Right ventricle myocardium superior (tissue), 1 donor: ENCODE results near the gene AK4. TPM values are rescaled to one million over a fixed set of nuclear protein-coding genes. Genes with fewer than 3 reads are reported as not detected.
A peak's percentile ranks its signal among the peaks of the same experiment; 100 is the strongest.

Experiments
- ATAC-seq: fragments of 200-7000 bp; cut with Tn5 transposase; one replicate; pipeline ENCODE4 v1.9.1; 2020; ENCODE audit warnings: mild to moderate bottlenecking; ENCODE audit not compliant: poor library complexity
- DNase-seq: peaks from one replicate; pipeline ENCODE4 v3.0.0-alpha.2; 2020
- intact Hi-C: fragments of 100-400 bp; cut with DNase I; formaldehyde crosslinking; loops from one replicate; pipeline ENCODE4 v1.11.2; 2022
- total RNA-seq: library from RNA; stranded (reverse); fragmentation: NEBNext Ultra II Directional; extraction: Animal tissue kit (Norgen Biotek cat#: 25700); gene quantifications from one replicate; pipeline ENCODE4 v1.2.1, GENCODE V29; 2021
- donor health status: DM: no; HTN: yes; CAD: no; lungs with severe emphysema.

Gene AK4
- total RNA-seq, 1 donor from 2014 or later = 147 TPM

DNA sequence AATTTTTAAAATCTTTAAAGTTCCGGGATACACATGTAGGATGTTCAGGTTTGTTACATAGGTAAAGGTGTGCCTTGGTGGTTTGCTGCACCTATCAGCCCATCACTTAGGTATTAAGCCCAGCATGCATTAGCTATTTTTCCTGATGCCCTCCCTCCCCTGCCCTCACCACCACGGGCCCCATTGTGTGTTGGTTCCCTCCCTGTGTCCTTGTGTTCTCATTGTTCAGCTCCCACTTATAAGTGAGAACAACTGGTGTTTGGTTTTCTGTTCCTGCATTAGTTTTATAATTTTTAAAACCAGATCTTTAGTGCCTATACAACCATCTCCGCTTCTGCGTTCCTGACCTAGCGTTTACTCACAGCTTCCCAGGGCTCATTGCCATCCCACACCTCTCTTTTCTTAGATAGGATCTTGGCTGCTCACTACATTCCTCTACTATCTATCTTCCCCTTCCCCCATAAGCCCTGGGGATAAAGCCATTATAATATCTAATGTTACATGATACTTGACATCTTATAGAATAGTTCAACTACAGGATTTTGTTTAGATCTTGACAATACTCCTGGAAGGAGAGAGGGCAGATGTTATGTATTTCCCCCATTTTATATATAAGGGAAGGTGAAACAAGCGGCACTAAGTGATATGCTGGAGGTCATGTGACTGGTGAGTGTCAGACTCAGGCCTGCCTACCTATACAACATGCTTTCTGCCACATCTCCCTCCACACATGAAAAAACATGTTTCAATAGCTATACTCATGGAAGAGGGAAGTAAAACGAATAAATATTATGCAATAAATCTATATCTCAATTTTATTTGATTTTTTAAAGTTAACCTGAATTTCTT lies 109.1 kb downstream of the AK4 start:
- DNase-seq (no peak), ATAC-seq (no peak)
- intact Hi-C loops = no loop called here

DNA sequence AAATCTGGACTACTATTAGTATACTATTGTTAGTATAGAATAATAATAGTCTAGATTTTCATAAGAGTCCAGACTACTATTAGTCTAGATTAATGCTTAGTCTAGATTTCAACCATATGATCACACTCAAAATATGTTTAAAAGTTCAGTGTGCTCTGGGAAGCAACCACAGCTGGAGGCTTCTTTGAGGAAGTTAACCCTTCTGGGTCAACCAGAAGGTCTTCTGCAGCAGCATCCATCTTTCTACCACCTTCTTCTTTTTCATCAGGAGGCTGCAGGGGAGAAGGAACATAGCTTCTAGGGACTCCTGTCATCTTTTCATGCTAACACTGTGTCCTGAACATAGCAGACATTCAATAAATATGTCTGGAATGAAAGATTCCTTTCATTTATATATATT lies 110.1 kb downstream of the AK4 start:
- DNase-seq (no peak), ATAC-seq (no peak)
- intact Hi-C loops = no loop called here

DNA sequence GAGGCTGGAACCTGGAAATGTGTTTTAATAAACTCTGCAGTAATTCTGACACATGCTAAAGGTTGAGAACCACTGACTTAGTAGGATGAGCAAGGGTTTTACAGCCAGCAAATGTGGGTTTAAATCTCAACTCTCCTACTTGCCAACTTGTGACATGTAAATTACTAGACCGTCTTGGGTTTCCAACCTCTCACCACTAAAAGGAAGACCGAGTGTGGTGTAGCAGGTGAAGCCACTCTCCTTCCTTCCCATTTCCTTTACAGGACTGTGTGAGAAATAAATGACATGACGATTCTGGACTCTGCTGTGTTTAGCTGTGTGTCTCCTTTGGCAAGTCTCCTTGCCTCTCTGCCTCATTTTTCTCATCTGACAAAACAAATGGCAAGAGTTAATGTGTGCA lies 111.8 kb downstream of the AK4 start:
- intact Hi-C loops = no loop called here
- ATAC-seq (no peak), DNase-seq (no peak)

DNA sequence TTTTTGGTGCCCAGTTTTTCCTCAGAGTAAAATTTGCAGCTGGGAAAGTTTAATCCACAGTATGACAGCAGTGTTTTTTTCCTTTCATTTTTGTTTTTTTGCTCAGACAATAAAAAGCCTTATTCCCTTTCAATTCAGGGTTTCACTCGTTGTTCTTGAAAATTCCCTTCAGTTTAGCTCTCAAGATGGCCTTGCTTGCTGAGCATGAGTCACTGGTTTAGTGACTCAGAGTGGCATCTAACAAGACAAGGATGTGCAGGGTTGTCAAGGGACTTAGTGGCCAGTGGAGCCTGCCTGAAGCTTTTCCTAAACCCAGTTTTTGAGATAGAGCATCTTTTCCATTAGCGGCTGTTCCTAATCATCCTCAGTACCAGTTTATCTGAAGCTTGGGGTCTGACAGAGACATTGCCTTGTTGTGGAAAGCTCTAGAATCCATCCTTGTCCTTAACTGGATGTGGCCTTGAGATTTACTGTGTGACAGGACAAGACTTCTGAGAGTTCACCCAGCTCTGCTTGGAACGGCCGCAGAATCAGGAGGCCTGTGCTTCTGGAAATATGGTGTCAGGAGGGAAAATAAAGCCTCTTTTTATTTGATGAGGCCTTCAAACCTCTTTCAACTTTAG lies 113.0 kb downstream of the AK4 start:
- intact Hi-C loops = no loop called here
- ATAC-seq (no peak), DNase-seq (no peak)

DNA sequence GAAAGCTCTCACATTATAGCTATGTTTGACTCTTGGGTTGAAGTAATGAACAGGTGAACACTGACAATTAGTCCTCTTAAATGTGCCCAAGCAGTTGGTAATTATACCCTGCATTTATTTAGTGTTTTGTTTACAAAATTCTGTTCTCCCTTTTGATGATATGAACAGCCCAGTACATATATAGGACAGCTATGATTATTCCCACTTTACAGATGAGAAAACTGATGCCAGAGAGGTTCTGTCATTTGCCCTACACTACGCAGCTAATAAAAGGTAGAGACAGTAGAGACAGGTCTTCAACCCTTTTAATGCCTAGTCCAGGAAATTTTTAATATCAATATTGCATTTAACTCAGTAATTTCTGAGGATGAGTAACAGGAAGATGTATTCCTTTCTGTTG lies 115.3 kb downstream of the AK4 start:
- no peak for DNase-seq
- no peak for ATAC-seq
- intact Hi-C loops = no loop called here

- peak; percentile 69 for ATAC-seq
Measured at GRCh38 chr1:65264197-65264929, 116.4 kb downstream of the AK4 start.

DNA sequence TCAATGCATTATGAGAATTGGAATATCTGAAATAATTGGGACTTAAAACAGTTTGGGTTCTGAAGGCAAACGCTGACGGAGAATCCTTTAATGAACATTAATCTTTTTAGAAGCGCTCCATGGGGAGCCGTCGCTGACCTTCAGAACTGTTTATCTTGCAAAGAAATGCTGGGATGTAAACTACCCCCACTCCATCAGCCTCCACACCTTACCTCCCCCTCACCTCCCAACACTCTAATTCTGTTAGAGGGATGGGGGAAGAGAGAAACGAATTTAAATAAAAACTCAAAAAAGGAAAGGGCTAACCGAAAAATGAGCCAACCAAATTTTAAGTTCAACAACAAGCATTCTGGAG lies 117.3 kb downstream of the AK4 start:
- intact Hi-C loops = no loop called here
- ATAC-seq = no peak

More at GRCh38 chr1:65264197-65264929, 116.4 kb downstream of the AK4 start:
- DNase-seq = no peak
- intact Hi-C loops = no loop called here

GRCh38 chr1:65265651-65266351 lies 117.8 kb downstream of the AK4 start:
- peak; percentile 96 for ATAC-seq
- peak; percentile 60 for DNase-seq
- intact Hi-C loops = no loop called here

More for the DNA sequence above, 117.3 kb downstream of the AK4 start:
- no peak for DNase-seq

DNA sequence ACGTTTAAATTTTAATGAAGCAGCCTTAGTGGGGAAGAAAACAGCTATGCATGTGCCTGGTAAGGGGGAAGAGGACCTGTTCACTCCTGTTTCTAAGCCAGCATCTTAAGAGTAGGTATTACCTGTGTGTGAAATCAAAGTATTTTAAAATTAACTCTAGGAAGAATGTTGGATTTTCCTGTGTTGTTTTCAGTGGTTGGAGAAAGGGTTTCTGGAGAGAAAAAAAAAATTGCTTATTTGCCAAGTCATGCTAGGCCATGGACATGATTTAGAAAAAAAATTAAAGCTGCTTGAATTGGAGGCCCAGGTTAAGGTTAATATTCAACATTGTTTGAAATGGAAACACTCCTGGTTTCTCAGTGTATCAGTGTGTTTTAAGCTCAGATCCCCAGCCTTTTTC lies 118.5 kb downstream of the AK4 start:
- no peak for DNase-seq
- no peak for ATAC-seq
- intact Hi-C loops = no loop called here

DNA sequence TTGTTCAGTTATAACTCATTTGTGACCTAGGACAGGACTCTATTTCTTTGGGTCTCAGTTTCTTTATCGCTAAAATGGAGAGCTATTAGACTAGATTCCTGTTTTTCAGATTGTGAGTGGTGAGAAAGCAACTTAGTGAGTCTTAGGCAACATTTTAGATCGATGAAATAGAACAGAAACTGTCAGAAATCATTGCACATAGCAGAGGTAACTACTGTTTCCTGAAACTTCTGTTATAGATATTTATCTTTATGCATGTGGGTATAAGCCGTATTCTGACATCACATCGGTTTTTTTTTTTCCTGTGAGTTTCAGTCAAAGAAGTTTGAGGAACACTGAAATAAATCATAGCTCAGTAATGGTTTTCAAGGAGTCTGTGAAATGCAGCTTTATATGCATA lies 119.3 kb downstream of the AK4 start:
- no peak for ATAC-seq
- intact Hi-C loops = no loop called here
- DNase-seq = no peak

- ATAC-seq (no peak), DNase-seq (no peak)
- intact Hi-C loops = no loop called here
Measured at GRCh38 chr1:65267683-65268082, 119.7 kb downstream of the AK4 start.

DNA sequence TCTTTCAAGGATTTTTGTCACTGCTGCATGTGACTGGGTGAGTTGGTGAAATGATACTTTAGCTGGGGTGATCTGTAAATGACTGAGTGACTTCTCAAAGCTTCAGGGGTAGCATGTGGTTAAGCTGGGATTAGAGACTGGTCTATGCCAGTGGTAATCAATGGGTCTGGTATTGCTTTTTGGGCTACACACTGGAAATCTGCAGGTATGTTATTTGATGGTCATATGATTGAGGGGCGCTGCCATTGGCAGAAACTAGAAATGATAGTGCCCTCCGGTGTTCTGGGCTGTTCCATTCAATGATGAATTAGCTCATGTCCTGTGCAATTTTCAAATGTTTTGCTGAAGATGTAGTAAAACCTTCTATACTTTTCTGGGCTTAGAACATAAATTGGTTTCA lies 121.6 kb downstream of the AK4 start:
- DNase-seq (no peak), ATAC-seq (no peak)
- intact Hi-C loops = no loop called here

DNA sequence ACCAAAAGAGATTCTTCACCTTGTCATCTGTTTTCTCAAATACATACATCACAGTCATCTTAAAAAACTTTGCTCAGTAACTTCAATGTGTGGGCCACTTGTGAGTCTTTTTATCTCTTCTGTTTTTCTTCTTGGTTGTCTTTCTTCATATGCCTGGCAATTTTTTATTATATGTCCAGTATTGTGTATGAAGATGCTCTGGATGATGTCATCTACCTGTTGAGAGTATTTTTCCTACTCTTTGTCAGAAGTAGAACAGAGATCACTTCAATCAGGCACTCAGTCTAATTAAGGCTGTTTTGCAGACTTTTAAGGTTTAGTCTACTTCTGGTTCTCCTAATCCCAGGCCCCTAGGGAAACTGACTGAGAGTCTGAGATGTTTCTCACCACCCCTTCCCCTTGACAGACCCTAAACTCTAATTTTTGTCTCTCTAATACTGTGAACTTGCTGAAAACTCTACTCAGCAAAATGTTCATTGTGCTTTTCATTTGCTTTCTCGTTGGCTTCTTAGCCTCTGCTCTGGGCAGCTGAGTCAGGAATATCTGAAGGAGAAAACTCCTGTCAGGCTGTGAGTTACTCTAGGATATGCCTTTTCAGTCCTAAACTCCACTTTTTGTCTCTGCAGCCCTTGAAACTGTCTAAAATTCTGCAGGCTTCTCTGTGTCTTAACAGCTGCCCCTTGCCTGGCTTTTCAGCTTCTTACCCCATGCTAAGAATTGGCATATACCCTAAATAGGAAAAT lies 128.4 kb downstream of the AK4 start:
- no peak for ATAC-seq
- no peak for DNase-seq
- intact Hi-C loops = no loop called here

DNA sequence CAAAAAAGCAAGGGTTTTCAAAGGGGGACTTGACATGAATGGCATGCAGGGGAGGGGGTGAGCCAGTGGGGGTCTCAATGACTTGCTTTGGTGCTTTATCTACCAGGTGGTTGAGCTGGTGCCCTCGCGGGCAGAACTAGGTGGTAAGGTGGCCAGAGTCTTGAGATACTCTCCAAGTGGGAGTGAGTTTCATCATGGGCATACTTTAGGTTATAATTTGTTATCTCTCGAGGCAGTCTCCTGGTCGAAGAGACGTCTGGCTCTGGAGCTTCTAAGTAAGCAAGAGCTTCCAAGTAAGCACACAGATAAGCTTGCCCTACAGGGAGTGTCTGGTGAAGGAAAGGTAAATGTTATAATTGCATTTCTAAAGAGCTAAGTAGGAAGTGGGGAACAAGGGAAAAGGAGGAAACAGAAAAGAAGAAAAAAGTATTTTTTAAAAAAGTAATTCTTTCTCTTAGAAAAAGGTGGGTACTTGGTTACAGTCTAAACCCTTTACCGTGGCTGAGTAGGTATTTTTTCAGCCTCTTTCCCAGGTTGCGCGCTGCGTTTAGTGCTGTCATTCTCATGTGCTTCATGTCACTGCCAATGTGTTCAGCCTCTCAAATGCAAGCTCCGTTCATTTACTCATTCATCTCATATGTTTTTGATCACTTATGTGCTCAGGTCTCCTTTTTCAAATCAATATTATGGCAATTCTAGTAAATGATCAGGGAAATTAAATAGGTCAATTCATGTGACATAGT lies 129.8 kb downstream of the AK4 start:
- intact Hi-C loops = no loop called here
- DNase-seq (no peak), ATAC-seq (no peak)

GRCh38 chr1:65278376-65279069 lies 130.5 kb downstream of the AK4 start:
- ATAC-seq (peak; percentile 59), DNase-seq (no peak)
- intact Hi-C loops = no loop called here

- DNase-seq (no peak), ATAC-seq (peak; percentile 43)
- intact Hi-C loops = no loop called here
Measured at GRCh38 chr1:65279070-65279779, 131.2 kb downstream of the AK4 start.
